GM23248 (cell line): ENCODE data around the gene TXLNA.

Source experiments
- EZH2 ChIP-seq: fragments of 200-600 bp; sonication (generic); IDR thresholded peaks from 2 replicates; pipeline ENCODE4 v1.6.1; 2018; ENCODE audit warnings: antibody characterized with exemption, mild to moderate bottlenecking; ENCODE audit not compliant: insufficient read depth, poor library complexity, severe bottlenecking
- EZH2phosphoT487 ChIP-seq: fragments of 200-600 bp; sonication (generic); IDR thresholded peaks from 2 replicates; pipeline ENCODE4 v1.6.1; 2018; ENCODE audit warnings: antibody characterized with exemption, moderate library complexity, mild to moderate bottlenecking, low read depth; ENCODE audit not compliant: insufficient read depth

- TF ChIP-seq EZH2phosphoT487: no peak
- no peak for TF ChIP-seq EZH2
Measured at GRCh38 chr1:32179193-32179442, 357 bp upstream of the TXLNA start.
